Measurements from ENCODE around the gene POLE.

DNA sequence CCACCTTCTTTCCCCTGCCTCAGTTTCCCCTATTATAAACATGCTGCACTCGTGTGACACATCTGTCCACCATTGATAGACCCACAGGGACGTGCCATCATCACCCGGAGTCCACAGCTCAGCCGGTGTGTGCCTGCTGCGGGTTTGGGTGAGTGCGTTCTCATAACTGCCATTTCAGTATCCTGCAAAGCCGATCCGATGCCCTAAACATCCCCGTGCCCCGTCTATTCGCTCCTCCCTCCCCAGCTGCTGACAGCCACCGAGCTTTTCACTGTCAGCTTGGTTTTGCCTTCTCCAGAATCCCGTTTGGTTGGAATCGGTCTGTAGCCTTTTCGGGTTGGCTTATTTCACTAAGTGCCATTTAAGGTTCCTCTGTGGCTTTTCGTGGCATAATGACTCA is 80.7 kb downstream of the POLE start:
- TF ChIP-seq CTCF (conservative IDR thresholded peaks at IDR 0.05; ENCODE audit: low read length) (no peak), EZH2phosphoT487 (IDR thresholded peaks at IDR 0.05; ENCODE audit: borderline replicate concordance) (no peak)
